Stomach (tissue), 9 donors: ENCODE measurements around the gene FLACC1. TPM values are rescaled to one million over a fixed set of nuclear protein-coding genes. Genes with fewer than 3 reads are reported as not detected.

Experiments
- DNase-seq, 2 donors: peaks; one replicate each; pipeline versions ENCODE4 v3.0.0 to v3.0.0-alpha.2; 2013 to 2019
- H3K27ac ChIP-seq, 5 donors: fragments of 200-600 bp in 4 of 5; sonication (generic) in 4 of 5; one replicate each; pipeline ENCODE4 v1.5.1; 2013 to 2019; ENCODE audit warnings: mild to moderate bottlenecking in 1 of 5, moderate library complexity in 1 of 5
- H3K27me3 ChIP-seq, 3 donors: fragments of 200-600 bp; sonication (generic); one replicate each; pipeline ENCODE4 v1.5.1; 2017 to 2019; ENCODE audit warnings: mixed run types in 1 of 3
- H3K36me3 ChIP-seq, 4 donors: fragments of 200-600 bp; sonication (generic); 1 replicate in 3 of 4; 2 replicates in 1 of 4; pipeline ENCODE4 v1.5.1; 2016 to 2019
- H3K4me1 ChIP-seq, 4 donors: fragments of 200-600 bp; sonication (generic); one replicate each; pipeline ENCODE4 v1.5.1; 2016 to 2019
- H3K4me3 ChIP-seq, 4 donors: fragments of 200-600 bp; sonication (generic) in 3 of 4; one replicate each; pipeline ENCODE4 v1.5.1; 2016 to 2019; ENCODE audit warnings: mild to moderate bottlenecking in 1 of 4
- H3K9me3 ChIP-seq, 4 donors: fragments of 200-600 bp; sonication (generic); one replicate each; pipeline ENCODE4 v1.5.1; 2016 to 2019
- EP300 ChIP-seq: sonication (generic); formaldehyde crosslinking; IDR thresholded peaks from one replicate; pipeline ENCODE4 v1.6.1; 2017; ENCODE audit warnings: antibody characterized with exemption
- POLR2A ChIP-seq, 4 donors: fragments of 450-650 bp; IDR thresholded peaks; one replicate each; pipeline ENCODE4 v1.6.1; 2016; ENCODE audit warnings: antibody characterized with exemption in 4 of 4, control low read depth in 2 of 4, mild to moderate bottlenecking in 1 of 4, moderate library complexity in 1 of 4
- POLR2AphosphoS5 ChIP-seq, 3 donors: sonication (generic); formaldehyde crosslinking; IDR thresholded peaks; one replicate each; pipeline ENCODE4 v1.6.1; 2016; ENCODE audit warnings: antibody characterized with exemption in 3 of 3
- WGBS, 5 donors: extraction: QIAGEN DNeasy Blood & Tissue Kit in 3 of 5; methylation state at CpG; one replicate each; pipeline versions ENCODE4 v1.1.5 to v1.1.7; 2013 to 2018; 5-methylcytosine and 5-hydroxymethylcytosine counted together
- intact Hi-C: fragments of 100-400 bp; cut with DNase I; formaldehyde crosslinking; loops from one replicate; pipeline ENCODE4 v1.15.1; 2023; ENCODE audit warnings: low total_unique reads
- polyA plus RNA-seq, 3 donors: library from polyadenylated mRNA; stranded (reverse); fragments of 200-250 nt; gene quantifications; one replicate each; pipeline ENCODE4 v1.2.3, GENCODE V29; 2013
- total RNA-seq, 5 donors: library from RNA; depleted of rRNA; stranded (reverse); fragments of >200 nt; gene quantifications; one replicate each; pipeline versions ENCODE4 v1.1.0 to v1.2.3, GENCODE V29; 2014 to 2016
- TF ChIP-seq, protein P1 (sequence below), 7 experiments: fragments of 450-650 bp in 4 of 7; fragments of 200-600 bp in 3 of 7; sonication (generic) in 3 of 7; IDR thresholded peaks; one replicate each; pipeline ENCODE4 v1.5.1; 2016 to 2019; ENCODE audit warnings: antibody characterized with exemption in 7 of 7, control low read depth in 2 of 7, mild to moderate bottlenecking in 1 of 7
- donor health status: healthy with polysubstance abuse.
- donor health status: Bipolar disorder and iron deficiency.
- donor health status: healthy.

FLACC1 gene
- total and polyA plus RNA-seq, 8 donors, result 0.13 to 21.6 (median 1.8) TPM; not detected in 3

- 81 to 98% (median 91%) methylated on average over 3 of the region's 3 CpGs for WGBS, 5 donors
Observed at GRCh38 chr2:201256082-201256481, 101.1 kb downstream of the FLACC1 start.

GRCh38 chr2:201255408-201256033, 101.6 kb downstream of the FLACC1 start:
- no peaks in the 10 kb centered on the region for H3K27me3 ChIP-seq
- H3K27ac ChIP-seq, result peak overlapping the region in 1 of 5 donors; percentile 0
- no peaks in the 10 kb centered on the region for H3K9me3 ChIP-seq
- H3K4me3 ChIP-seq, result no peak overlapping the region
- TF ChIP-seq, protein P1, sequence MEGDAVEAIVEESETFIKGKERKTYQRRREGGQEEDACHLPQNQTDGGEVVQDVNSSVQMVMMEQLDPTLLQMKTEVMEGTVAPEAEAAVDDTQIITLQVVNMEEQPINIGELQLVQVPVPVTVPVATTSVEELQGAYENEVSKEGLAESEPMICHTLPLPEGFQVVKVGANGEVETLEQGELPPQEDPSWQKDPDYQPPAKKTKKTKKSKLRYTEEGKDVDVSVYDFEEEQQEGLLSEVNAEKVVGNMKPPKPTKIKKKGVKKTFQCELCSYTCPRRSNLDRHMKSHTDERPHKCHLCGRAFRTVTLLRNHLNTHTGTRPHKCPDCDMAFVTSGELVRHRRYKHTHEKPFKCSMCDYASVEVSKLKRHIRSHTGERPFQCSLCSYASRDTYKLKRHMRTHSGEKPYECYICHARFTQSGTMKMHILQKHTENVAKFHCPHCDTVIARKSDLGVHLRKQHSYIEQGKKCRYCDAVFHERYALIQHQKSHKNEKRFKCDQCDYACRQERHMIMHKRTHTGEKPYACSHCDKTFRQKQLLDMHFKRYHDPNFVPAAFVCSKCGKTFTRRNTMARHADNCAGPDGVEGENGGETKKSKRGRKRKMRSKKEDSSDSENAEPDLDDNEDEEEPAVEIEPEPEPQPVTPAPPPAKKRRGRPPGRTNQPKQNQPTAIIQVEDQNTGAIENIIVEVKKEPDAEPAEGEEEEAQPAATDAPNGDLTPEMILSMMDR (IDR thresholded peaks at IDR 0.05), result no peak
- no peak for TF ChIP-seq POLR2A (IDR thresholded peaks at IDR 0.05)
- no peak for TF ChIP-seq EP300
- TF ChIP-seq POLR2AphosphoS5 (IDR thresholded peaks at IDR 0.05), result no peak
- H3K4me1 ChIP-seq, result peaks cover 6 to 55% (median 37%) of the 10 kb centered on the region in 4 donors
- intact Hi-C loops, result no loop called here
- no peaks in the 10 kb centered on the region for H3K36me3 ChIP-seq
- no peak for DNase-seq
- WGBS, 5 donors, result 92 to 98% (median 95%) methylated on average over 3 of the region's 3 CpGs

More at GRCh38 chr2:201256082-201256481, 101.1 kb downstream of the FLACC1 start:
- no peak overlapping the region for H3K4me3 ChIP-seq
- no peaks in the 10 kb centered on the region for H3K36me3 ChIP-seq
- H3K27me3 ChIP-seq, result no peaks in the 10 kb centered on the region
- intact Hi-C loops, result no loop called here
- peaks cover 6 to 61% (median 39%) of the 10 kb centered on the region in 4 donors for H3K4me1 ChIP-seq
- DNase-seq, result no peak
- TF ChIP-seq, protein P1 (IDR thresholded peaks at IDR 0.05), result no peak
- TF ChIP-seq POLR2A (IDR thresholded peaks at IDR 0.05) (no peak), POLR2AphosphoS5 (IDR thresholded peaks at IDR 0.05) (no peak), EP300 (no peak)
- H3K9me3 ChIP-seq, result no peaks in the 10 kb centered on the region
- peak overlapping the region in 2 of 5 donors; percentile 96 for H3K27ac ChIP-seq

- Histone ChIP-seq H3K27me3 (no peaks in the 10 kb centered on the region), H3K9me3 (no peaks in the 10 kb centered on the region), H3K4me3 (no peak overlapping the region), H3K4me1 (peaks cover 3 to 42% (median 25%) of the 10 kb centered on the region in 4 donors), H3K36me3 (no peaks in the 10 kb centered on the region), H3K27ac (peak overlapping the region in 4 of 5 donors; percentile 1 to 41 (median 25))
- 38 to 49% (median 41%) methylated on average over 5 of the region's 5 CpGs for WGBS, 5 donors
- peak; percentile 43 to 78 for DNase-seq
- no peak for TF ChIP-seq EP300
- peak in 1 of 3 donors; percentile 28 for TF ChIP-seq POLR2AphosphoS5 (IDR thresholded peaks at IDR 0.05)
- intact Hi-C loops, result no loop called here
Observed at GRCh38 chr2:201254081-201254730, 102.9 kb downstream of the FLACC1 start.

DNA sequence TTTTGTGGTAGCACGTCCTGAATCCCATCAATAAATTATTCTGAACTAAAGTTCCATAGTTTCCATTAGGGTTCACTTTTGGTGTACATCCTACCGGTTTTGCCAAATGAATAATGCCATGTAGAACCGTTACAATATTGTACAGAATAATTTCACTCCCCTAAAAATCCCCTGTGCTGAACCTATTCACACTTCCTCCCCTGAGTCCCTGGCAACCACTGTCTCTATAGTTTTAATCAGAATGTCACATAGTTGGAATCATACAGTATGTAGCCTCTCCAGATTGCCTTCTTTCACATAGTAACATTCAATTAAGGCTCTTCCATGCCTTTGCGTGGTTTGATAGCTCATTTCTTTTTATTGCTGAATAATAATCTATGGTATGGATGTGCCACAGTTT, 106.4 kb downstream of the FLACC1 start:
- Histone ChIP-seq H3K27ac (no peak overlapping the region), H3K4me3 (no peak overlapping the region), H3K27me3 (no peaks in the 10 kb centered on the region), H3K9me3 (no peaks in the 10 kb centered on the region), H3K4me1 (peaks cover 0 to 14% (median 9%) of the 10 kb centered on the region in 4 donors), H3K36me3 (no peaks in the 10 kb centered on the region)
- intact Hi-C loops, result no loop called here
- WGBS, 5 donors, result 94 to 96% (median 94%) methylated on average over 4 of the region's 4 CpGs
- no peak for DNase-seq
- TF ChIP-seq EP300, result no peak

DNA sequence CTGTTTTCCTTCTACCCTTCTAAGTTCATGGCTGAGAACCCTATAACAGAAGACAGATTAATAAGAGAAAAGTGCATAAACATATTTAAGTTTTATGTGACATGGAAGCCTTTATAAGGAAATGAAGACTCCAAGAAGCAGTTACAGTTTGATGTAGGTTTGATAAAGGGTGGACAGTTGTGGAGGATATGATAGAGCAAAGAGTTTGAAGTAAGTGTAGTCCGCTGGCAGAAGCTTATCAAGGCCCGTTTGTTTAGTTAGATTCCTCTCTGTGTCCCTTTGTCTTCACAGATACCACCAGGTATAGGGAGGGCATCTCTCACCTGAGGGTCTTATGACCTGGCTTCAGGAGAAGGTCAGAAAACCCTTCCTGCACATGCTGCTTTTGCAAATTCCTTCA, 107.3 kb downstream of the FLACC1 start:
- no peaks in the 10 kb centered on the region for H3K9me3 ChIP-seq
- intact Hi-C loops, result no loop called here
- TF ChIP-seq, protein P1 (IDR thresholded peaks at IDR 0.05), result no peak
- no peak for TF ChIP-seq EP300
- TF ChIP-seq POLR2A (IDR thresholded peaks at IDR 0.05), result no peak
- TF ChIP-seq POLR2AphosphoS5 (IDR thresholded peaks at IDR 0.05), result no peak
- WGBS, 5 donors, result 64 to 91% (median 81%) methylated on average over 2 of the region's 2 CpGs
- H3K27me3 ChIP-seq, result no peaks in the 10 kb centered on the region
- no peaks in the 10 kb centered on the region for H3K36me3 ChIP-seq
- no peak overlapping the region for H3K4me3 ChIP-seq
- H3K27ac ChIP-seq, result no peak overlapping the region
- H3K4me1 ChIP-seq, result peaks cover 0 to 14% (median 8%) of the 10 kb centered on the region in 4 donors
- DNase-seq, result no peak
